Transverse colon (tissue), 4 donors: ENCODE results near the gene LSR.

Experiments used
- CTCF ChIP-seq, 5 experiments: fragments of 200-600 bp in 3 of 5; fragments of 450-650 bp in 2 of 5; sonication (generic) in 3 of 5; IDR thresholded peaks; 1 replicate in 2 of 5; 2 replicates in 3 of 5; pipeline ENCODE4 v1.5.1; 2016 to 2017; ENCODE audit warnings: antibody characterized with exemption in 5 of 5, inconsistent platforms in 3 of 5, mild to moderate bottlenecking in 2 of 5, moderate library complexity in 1 of 5
- EP300 ChIP-seq: sonication (generic); formaldehyde crosslinking; IDR thresholded peaks from one replicate; pipeline ENCODE4 v1.6.1; 2017; ENCODE audit warnings: antibody characterized with exemption, low read depth
- POLR2A ChIP-seq: fragments of 450-650 bp; IDR thresholded peaks from one replicate; pipeline ENCODE4 v1.6.1; 2016; ENCODE audit warnings: antibody characterized with exemption, mild to moderate bottlenecking, moderate library complexity
- POLR2AphosphoS5 ChIP-seq, 3 donors: sonication (generic); formaldehyde crosslinking; IDR thresholded peaks; one replicate each; pipeline ENCODE4 v1.6.1; 2016; ENCODE audit warnings: antibody characterized with exemption in 3 of 3

- TF ChIP-seq CTCF (IDR thresholded peaks at IDR 0.05) (no peak), POLR2A (no peak), EP300 (no peak), POLR2AphosphoS5 (IDR thresholded peaks at IDR 0.05) (no peak)
Observed at GRCh38 chr19:35296644-35297514, 48.1 kb downstream of the LSR start.
